ENCODE data around the gene CCM2L.

CCM2L gene

GRCh38 chr20:32010101-32010500, at the start of gene CCM2L:
TSS of gene CCM2L (plus strand) at chr20:32010438. CDS start at chr20:32010455, 17 bp downstream.
- no peak for DNase-seq (ENCODE audit: low read depth in 2 of 3, low spot score in 2 of 3)

GRCh38 chr20:31962761-31963160, 47.5 kb upstream of the CCM2L start:
- no peak for DNase-seq (ENCODE audit: low read depth in 2 of 3, low spot score in 2 of 3)

GRCh38 chr20:31963889-31964288, 46.3 kb upstream of the CCM2L start:
- DNase-seq (ENCODE audit: low read depth in 2 of 3, low spot score in 2 of 3) = no peak

- DNase-seq (ENCODE audit: low read depth in 2 of 3, low spot score in 2 of 3) = no peak
These were observed 43.1 kb upstream of the CCM2L start for GRCh38 chr20:31966991-31967655.

GRCh38 chr20:31967830-31968249, 42.4 kb upstream of the CCM2L start, which contains the start of gene XKR7:
TSS of gene XKR7 (plus strand) at chr20:31968151. CDS start at chr20:31968176, 25 bp downstream.
- DNase-seq (ENCODE audit: low read depth in 2 of 3, low spot score in 2 of 3) = no peak

GRCh38 chr20:31968291-31969126, 41.7 kb upstream of the CCM2L start:
- peak; percentile 48 to 85 (median 77) for DNase-seq (ENCODE audit: low read depth in 2 of 3, low spot score in 2 of 3)

GRCh38 chr20:31969991-31970390, 40.2 kb upstream of the CCM2L start:
- no peak for DNase-seq (ENCODE audit: low read depth in 2 of 3, low spot score in 2 of 3)

- DNase-seq (ENCODE audit: low read depth in 2 of 3, low spot score in 2 of 3) = no peak
These were observed 37.7 kb upstream of the CCM2L start for GRCh38 chr20:31972471-31973021.

- DNase-seq (ENCODE audit: low read depth in 2 of 3, low spot score in 2 of 3) = no peak
These were observed 35.9 kb upstream of the CCM2L start for GRCh38 chr20:31974296-31974695.

GRCh38 chr20:31974951-31975487, 35.2 kb upstream of the CCM2L start:
- DNase-seq (ENCODE audit: low read depth in 2 of 3, low spot score in 2 of 3) = no peak

GRCh38 chr20:31975874-31976273, 34.4 kb upstream of the CCM2L start:
- no peak for DNase-seq (ENCODE audit: low read depth in 2 of 3, low spot score in 2 of 3)

GRCh38 chr20:31977080-31977479, 33.2 kb upstream of the CCM2L start:
- no peak for DNase-seq (ENCODE audit: low read depth in 2 of 3, low spot score in 2 of 3)

- DNase-seq (ENCODE audit: low read depth in 2 of 3, low spot score in 2 of 3) = no peak
These were observed 30.4 kb upstream of the CCM2L start for GRCh38 chr20:31979713-31980426.

- DNase-seq (ENCODE audit: low read depth in 2 of 3, low spot score in 2 of 3) = no peak
These were observed 28.5 kb upstream of the CCM2L start for GRCh38 chr20:31981784-31982183.

GRCh38 chr20:31984981-31985471, 25.2 kb upstream of the CCM2L start:
- no peak for DNase-seq (ENCODE audit: low read depth in 2 of 3, low spot score in 2 of 3)

- DNase-seq (ENCODE audit: low read depth in 2 of 3, low spot score in 2 of 3) = no peak
These were observed 22.5 kb upstream of the CCM2L start for GRCh38 chr20:31987744-31988143.

GRCh38 chr20:31988430-31989015, 21.7 kb upstream of the CCM2L start:
- DNase-seq (ENCODE audit: low read depth in 2 of 3, low spot score in 2 of 3) = no peak

GRCh38 chr20:31989030-31989645, 21.1 kb upstream of the CCM2L start:
- DNase-seq (ENCODE audit: low read depth in 2 of 3, low spot score in 2 of 3) = no peak

GRCh38 chr20:31990641-31991338, 19.4 kb upstream of the CCM2L start:
- no peak for DNase-seq (ENCODE audit: low read depth in 2 of 3, low spot score in 2 of 3)

- DNase-seq (ENCODE audit: low read depth in 2 of 3, low spot score in 2 of 3) = no peak
These were observed 18.9 kb upstream of the CCM2L start for GRCh38 chr20:31991339-31991705.
